Caco-2 (cell line): ENCODE data around the gene RAC3. TPM values are rescaled to one million over a fixed set of nuclear protein-coding genes. Genes with fewer than 3 reads are reported as not detected.

Experiments used
- BruUV-seq: library from RNA; stranded (reverse); fragments of 400-500 nt; replicated peaks from 2 replicates; lab custom pipeline; 2021; lab: Mats Ljungman, UMichigan
- CTCF ChIA-PET: fragments of 300-600 bp; sonication (Branson Sonifier 250); formaldehyde crosslinking; loops from one replicate; lab custom pipeline; 2022; ENCODE audit warnings: antibody characterized with exemption; lab: Charles Lee
- POLR2A ChIA-PET: fragments of 300-600 bp; sonication (Branson Sonifier 250); formaldehyde crosslinking; loops from one replicate; lab custom pipeline; 2022; ENCODE audit warnings: antibody characterized with exemption; lab: Charles Lee
- DNase-seq, 2 experiments: peaks; one replicate each; pipeline versions ENCODE4 v3.0.0 to v3.0.0-alpha.2; 2020 to 2022
- H3K27me3 ChIP-seq: replicated peaks from 2 replicates; pipeline ENCODE4 v1.6.0; 2011; ENCODE audit warnings: low read length; ENCODE audit not compliant: control insufficient read depth, insufficient read depth
- H3K36me3 ChIP-seq: 2 replicates; pipeline ENCODE4 v1.5.1; 2011; ENCODE audit warnings: low read length; ENCODE audit not compliant: control insufficient read depth, insufficient read depth
- H3K4me1 ChIP-seq: fragments of 250-450 bp; sonication (Bioruptor Pico); 2 replicates; pipeline ENCODE4 v1.5.1; 2020; ENCODE audit warnings: mild to moderate bottlenecking
- H3K4me3 ChIP-seq: 2 replicates; pipeline ENCODE4 v1.5.1; 2011; ENCODE audit warnings: low read depth, mild to moderate bottlenecking, control low read depth, low read length
- H3K9me3 ChIP-seq: fragments of 250-450 bp; sonication (Bioruptor Pico); 2 replicates; pipeline ENCODE4 v1.5.1; 2020; ENCODE audit warnings: mild to moderate bottlenecking, moderate library complexity
- H3K27ac Mint-ChIP-seq: one replicate; pipeline ENCODE4 v1.8.0; 2022; ENCODE audit warnings: mixed read lengths; ENCODE audit not compliant: unreplicated experiment
- H3K27me3 Mint-ChIP-seq: one replicate; pipeline ENCODE4 v1.8.0; 2022; ENCODE audit warnings: mixed read lengths; ENCODE audit not compliant: insufficient read depth, unreplicated experiment
- H3K36me3 Mint-ChIP-seq: one replicate; pipeline ENCODE4 v1.8.0; 2022; ENCODE audit warnings: mild to moderate bottlenecking, mixed read lengths; ENCODE audit not compliant: insufficient read depth, unreplicated experiment
- H3K4me1 Mint-ChIP-seq: one replicate; pipeline ENCODE4 v1.8.0; 2022; ENCODE audit warnings: low read depth, mixed read lengths; ENCODE audit not compliant: unreplicated experiment
- H3K4me3 Mint-ChIP-seq: one replicate; pipeline ENCODE4 v1.8.0; 2022; ENCODE audit warnings: mild to moderate bottlenecking, moderate library complexity, mixed read lengths; ENCODE audit not compliant: unreplicated experiment
- H3K9me3 Mint-ChIP-seq: one replicate; pipeline ENCODE4 v1.8.0; 2022; ENCODE audit warnings: mixed read lengths; ENCODE audit not compliant: unreplicated experiment
- intact Hi-C: fragments of 100-400 bp; cut with micrococcal nuclease; formaldehyde crosslinking; loops from one replicate; pipeline ENCODE4 v1.10.0; 2022; ENCODE audit not compliant: unreplicated experiment
- total RNA-seq: library from RNA; stranded (reverse); gene quantifications from 2 replicates; pipeline ENCODE4 v1.2.3, GENCODE V29; 2022
- TF ChIP-seq, protein P1 (sequence below), 2 experiments: fragments of 200-600 bp in 1 of 2; IDR thresholded peaks; 1 replicate in 1 of 2; 2 replicates in 1 of 2; pipeline versions ENCODE4 v1.5.1 to v1.8.0; 2011 to 2022; ENCODE audit warnings: antibody characterized with exemption in 1 of 2, control low read depth in 1 of 2, inconsistent platforms in 1 of 2, low read depth in 1 of 2, low read length in 1 of 2, mild to moderate bottlenecking in 1 of 2, moderate library complexity in 1 of 2; ENCODE audit not compliant: insufficient read depth in 1 of 2, severe bottlenecking in 1 of 2, unreplicated experiment in 1 of 2

Gene RAC3
- total RNA-seq, 1 experiment from 2014 or later = 94.5 TPM

- Mint-ChIP-seq H3K36me3 (peaks cover 15% of the 10 kb centered on the region), H3K27ac (no peak overlapping the region), H3K4me1 (peaks cover 5% of the 10 kb centered on the region), H3K9me3 (peaks cover 9% of the 10 kb centered on the region), H3K4me3 (no peak overlapping the region), H3K27me3 (no peaks in the 10 kb centered on the region)
- no peak overlapping the region for H3K4me3 ChIP-seq
- DNase-seq = no peak
- no peaks in the 10 kb centered on the region for H3K27me3 ChIP-seq
- ChIA-PET POLR2A (no interaction called here), CTCF (interaction anchor here (1.5 kb wide), 1 partner anchor 17 kb away, joined by 3 read pairs; the partner anchor contains the start of genes CENPX and LRRC45)
- no TSS peak for BruUV-seq
- no peaks in the 10 kb centered on the region; the same call in 1 of the 2 replicates for H3K36me3 ChIP-seq
- H3K4me1 ChIP-seq = peaks cover 14% of the 10 kb centered on the region
- H3K9me3 ChIP-seq = no peaks in the 10 kb centered on the region
- intact Hi-C loops = no loop called here
- TF ChIP-seq, protein P1, sequence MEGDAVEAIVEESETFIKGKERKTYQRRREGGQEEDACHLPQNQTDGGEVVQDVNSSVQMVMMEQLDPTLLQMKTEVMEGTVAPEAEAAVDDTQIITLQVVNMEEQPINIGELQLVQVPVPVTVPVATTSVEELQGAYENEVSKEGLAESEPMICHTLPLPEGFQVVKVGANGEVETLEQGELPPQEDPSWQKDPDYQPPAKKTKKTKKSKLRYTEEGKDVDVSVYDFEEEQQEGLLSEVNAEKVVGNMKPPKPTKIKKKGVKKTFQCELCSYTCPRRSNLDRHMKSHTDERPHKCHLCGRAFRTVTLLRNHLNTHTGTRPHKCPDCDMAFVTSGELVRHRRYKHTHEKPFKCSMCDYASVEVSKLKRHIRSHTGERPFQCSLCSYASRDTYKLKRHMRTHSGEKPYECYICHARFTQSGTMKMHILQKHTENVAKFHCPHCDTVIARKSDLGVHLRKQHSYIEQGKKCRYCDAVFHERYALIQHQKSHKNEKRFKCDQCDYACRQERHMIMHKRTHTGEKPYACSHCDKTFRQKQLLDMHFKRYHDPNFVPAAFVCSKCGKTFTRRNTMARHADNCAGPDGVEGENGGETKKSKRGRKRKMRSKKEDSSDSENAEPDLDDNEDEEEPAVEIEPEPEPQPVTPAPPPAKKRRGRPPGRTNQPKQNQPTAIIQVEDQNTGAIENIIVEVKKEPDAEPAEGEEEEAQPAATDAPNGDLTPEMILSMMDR (IDR thresholded peaks at IDR 0.05; ENCODE audit: insufficient read depth in 1 of 2, low read depth in 1 of 2, low read length in 1 of 2, severe bottlenecking in 1 of 2, unreplicated experiment in 1 of 2) = no peak
Observed at GRCh38 chr17:82039695-82040299, 8.3 kb downstream of the RAC3 start.

- H3K36me3 Mint-ChIP-seq = peaks cover 10% of the 10 kb centered on the region
- Histone ChIP-seq H3K9me3 (no peaks in the 10 kb centered on the region), H3K27me3 (no peaks in the 10 kb centered on the region), H3K4me3 (no peak overlapping the region), H3K36me3 (no peaks in the 10 kb centered on the region), H3K4me1 (peaks cover 10% of the 10 kb centered on the region)
- no peak overlapping the region for H3K27ac Mint-ChIP-seq
- intact Hi-C loops = no loop called here
- ChIA-PET CTCF (interaction anchor here (0.9 to 1.4 kb wide), 3 partner anchors 10 to 39 kb away, joined by 3 to 7 read pairs (median 7); partner anchors contain the start of gene RAC3), POLR2A (no interaction called here)
- DNase-seq = no peak
- H3K9me3 Mint-ChIP-seq = peaks cover 9% of the 10 kb centered on the region
- TF ChIP-seq, protein P1 (IDR thresholded peaks at IDR 0.05; ENCODE audit: insufficient read depth in 1 of 2, low read depth in 1 of 2, low read length in 1 of 2, severe bottlenecking in 1 of 2, unreplicated experiment in 1 of 2) = no peak
- H3K27me3 Mint-ChIP-seq = no peaks in the 10 kb centered on the region
- H3K4me1 Mint-ChIP-seq = no peaks in the 10 kb centered on the region
- no peak overlapping the region for H3K4me3 Mint-ChIP-seq
- no TSS peak for BruUV-seq
Observed at GRCh38 chr17:82041144-82041814, 9.8 kb downstream of the RAC3 start.

DNA sequence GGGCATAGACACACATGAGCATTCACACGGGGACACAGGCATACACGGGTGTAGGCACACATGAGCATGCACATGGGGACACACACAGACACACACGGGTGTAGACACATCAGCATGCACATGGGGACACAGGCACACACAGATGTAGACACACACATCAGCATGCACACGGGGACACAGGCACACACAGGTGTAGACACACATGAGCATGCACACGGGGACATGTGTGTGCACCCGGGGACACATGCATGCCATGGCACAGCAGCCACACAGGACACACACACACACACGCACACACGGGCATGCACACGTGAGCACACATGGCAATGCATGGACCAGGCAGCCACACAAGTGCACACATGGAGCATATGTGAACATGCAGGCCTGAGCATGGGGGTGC, 11.2 kb downstream of the RAC3 start:
- Histone ChIP-seq H3K27me3 (no peaks in the 10 kb centered on the region), H3K4me3 (no peak overlapping the region), H3K9me3 (no peaks in the 10 kb centered on the region), H3K36me3 (no peaks in the 10 kb centered on the region), H3K4me1 (peaks cover 4% of the 10 kb centered on the region; the same call in 1 of the 2 replicates)
- Mint-ChIP-seq H3K9me3 (peaks cover 9% of the 10 kb centered on the region), H3K27ac (no peak overlapping the region), H3K4me1 (no peaks in the 10 kb centered on the region), H3K36me3 (peaks cover 4% of the 10 kb centered on the region), H3K4me3 (no peak overlapping the region), H3K27me3 (no peaks in the 10 kb centered on the region)
- POLR2A ChIA-PET = no interaction called here
- BruUV-seq = no TSS peak
- no peak for DNase-seq
- CTCF ChIA-PET = no interaction called here
- TF ChIP-seq, protein P1 (IDR thresholded peaks at IDR 0.05; ENCODE audit: insufficient read depth in 1 of 2, low read depth in 1 of 2, low read length in 1 of 2, severe bottlenecking in 1 of 2, unreplicated experiment in 1 of 2) = no peak
- intact Hi-C loops = no loop called here
